ENCODE data around the gene RNU1-2. TPM values are rescaled to one million over a fixed set of nuclear protein-coding genes. Genes with fewer than 3 reads are reported as not detected.
A peak's percentile ranks its signal among the peaks of the same experiment; 100 is the strongest.
"Not testable (repeated sequence)": the region's sequence is repeated elsewhere in the genome, so short reads cannot be mapped to it uniquely, and the experiment has no call there.

RNU1-2 gene
- total RNA-seq, 2 donors from 2014 or later: 2,483 to 3,611 TPM

DNA sequence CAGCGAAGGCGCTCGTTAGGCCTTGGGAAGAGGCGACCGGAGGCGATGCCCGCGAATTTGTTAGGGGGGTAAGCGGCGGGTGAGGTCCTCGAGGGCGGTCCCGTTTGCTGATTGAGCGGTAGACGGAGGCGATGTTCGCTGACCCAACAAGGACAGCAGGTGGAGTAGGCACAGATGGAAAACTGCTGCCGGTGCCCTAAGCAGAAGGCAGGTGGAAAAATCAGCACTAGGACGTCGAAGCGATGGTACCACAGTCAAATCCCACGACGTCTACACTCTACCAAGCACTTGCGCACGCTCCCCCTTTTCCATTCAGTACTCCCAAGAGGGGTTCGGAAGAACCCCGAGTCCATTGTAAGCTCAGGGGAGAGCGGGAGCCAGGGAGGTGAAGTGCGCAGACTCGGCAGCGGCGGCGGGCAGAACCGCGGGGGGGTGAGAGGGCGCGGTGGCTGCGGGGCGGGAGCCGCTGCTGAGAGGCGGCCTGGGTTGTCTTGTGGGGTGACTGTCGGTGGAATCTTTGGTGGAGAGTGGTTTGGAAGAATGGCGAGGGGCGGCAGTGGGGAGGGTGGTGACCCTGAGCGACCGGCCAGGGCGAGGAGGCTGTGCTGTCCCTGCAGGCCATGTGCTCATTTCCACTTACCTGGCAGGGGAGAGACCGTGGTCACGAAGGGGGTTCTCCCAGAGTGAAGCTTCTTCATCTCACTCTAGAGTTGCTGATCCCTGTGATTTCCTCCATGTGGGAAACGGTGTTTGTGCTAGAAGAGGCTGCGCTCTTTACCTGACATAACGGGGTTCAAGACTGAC, 22.5 kb upstream of the RNU1-2 start:
- H3K27me3 ChIP-seq (ENCODE audit: control insufficient read depth, insufficient read depth, low read length, poor library complexity, severe bottlenecking): peaks cover 20% of the 10 kb centered on the region
- not testable (repeated sequence) for H3K9me3 ChIP-seq (ENCODE audit: control insufficient read depth, low read length); H3K36me3 ChIP-seq (ENCODE audit: control insufficient read depth, insufficient read depth, low read length); H3K27ac ChIP-seq (ENCODE audit: low read depth, low read length); H3K4me1 Mint-ChIP-seq; H3K27ac Mint-ChIP-seq; H3K4me1 ChIP-seq (ENCODE audit: control insufficient read depth, insufficient read depth, low read length); H3K9me3 Mint-ChIP-seq; H3K9ac ChIP-seq (ENCODE audit: extremely low read depth, low read length, poor library complexity, severe bottlenecking); H3K36me3 Mint-ChIP-seq (ENCODE audit: low read depth)
- WGBS, 2 experiments (ENCODE audit: insufficient coverage in 1 of 2, insufficient read length in 1 of 2): 10 to 53% methylated on average over 5 to 32 of the region's 52 CpGs
- DNase-seq: peak; percentile 86
- Mint-ChIP-seq H3K27me3 (ENCODE audit: insufficient read depth) (peaks cover 32% of the 10 kb centered on the region), H3K4me3 (peak overlapping the region; percentile 76)
- peak overlapping the region; percentile 78 for H3K4me3 ChIP-seq (ENCODE audit: low read length)

DNA sequence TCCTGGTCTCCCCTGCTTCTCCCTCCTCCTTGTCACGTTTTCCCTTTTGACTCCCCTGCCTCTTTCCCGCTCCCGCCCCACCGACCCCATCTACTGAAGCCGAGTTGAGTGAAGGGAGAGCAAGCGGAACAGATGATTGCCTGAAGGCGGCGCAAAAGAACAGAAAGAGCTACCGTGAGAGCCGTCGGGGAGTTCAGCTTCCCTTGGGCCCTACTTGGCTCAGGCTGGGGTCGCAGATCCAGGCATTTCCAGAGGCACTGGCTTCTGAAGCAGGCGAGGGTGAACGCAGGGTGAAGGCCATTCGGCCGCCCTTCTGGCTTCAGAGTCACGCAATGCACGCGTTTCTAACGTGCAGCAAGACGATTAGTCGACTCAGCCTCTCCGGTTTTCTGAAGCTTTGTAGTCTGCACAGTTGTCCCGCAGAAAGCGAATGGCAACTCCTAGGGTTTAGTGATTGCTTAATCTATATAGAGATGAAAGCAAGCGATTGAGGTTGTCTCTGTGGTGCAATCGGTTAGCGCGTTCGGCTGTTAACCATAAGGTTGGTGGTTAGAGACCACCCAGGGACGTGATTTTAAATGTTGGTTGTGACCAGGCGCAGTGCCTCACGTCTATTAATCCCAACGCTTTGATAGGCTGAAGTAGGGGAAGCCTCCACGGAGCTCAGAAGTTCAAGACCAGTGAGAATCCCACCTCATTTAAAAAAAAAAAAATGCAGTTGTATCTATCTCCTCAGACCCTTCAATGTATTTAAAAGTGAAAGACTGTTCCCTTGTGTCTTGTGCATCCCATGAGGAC, 20.6 kb upstream of the RNU1-2 start:
- not testable (repeated sequence) for DNase-seq; H3K9me3 ChIP-seq (ENCODE audit: control insufficient read depth, low read length); H3K27ac ChIP-seq (ENCODE audit: low read depth, low read length); H3K4me3 Mint-ChIP-seq; H3K36me3 ChIP-seq (ENCODE audit: control insufficient read depth, insufficient read depth, low read length); H3K4me1 Mint-ChIP-seq; H3K4me1 ChIP-seq (ENCODE audit: control insufficient read depth, insufficient read depth, low read length); H3K4me3 ChIP-seq (ENCODE audit: low read length); H3K36me3 Mint-ChIP-seq (ENCODE audit: low read depth); H3K9ac ChIP-seq (ENCODE audit: extremely low read depth, low read length, poor library complexity, severe bottlenecking); H3K27ac Mint-ChIP-seq; H3K9me3 Mint-ChIP-seq
- peaks cover 44% of the 10 kb centered on the region for H3K27me3 Mint-ChIP-seq (ENCODE audit: insufficient read depth)
- TF ChIP-seq, protein P1, sequence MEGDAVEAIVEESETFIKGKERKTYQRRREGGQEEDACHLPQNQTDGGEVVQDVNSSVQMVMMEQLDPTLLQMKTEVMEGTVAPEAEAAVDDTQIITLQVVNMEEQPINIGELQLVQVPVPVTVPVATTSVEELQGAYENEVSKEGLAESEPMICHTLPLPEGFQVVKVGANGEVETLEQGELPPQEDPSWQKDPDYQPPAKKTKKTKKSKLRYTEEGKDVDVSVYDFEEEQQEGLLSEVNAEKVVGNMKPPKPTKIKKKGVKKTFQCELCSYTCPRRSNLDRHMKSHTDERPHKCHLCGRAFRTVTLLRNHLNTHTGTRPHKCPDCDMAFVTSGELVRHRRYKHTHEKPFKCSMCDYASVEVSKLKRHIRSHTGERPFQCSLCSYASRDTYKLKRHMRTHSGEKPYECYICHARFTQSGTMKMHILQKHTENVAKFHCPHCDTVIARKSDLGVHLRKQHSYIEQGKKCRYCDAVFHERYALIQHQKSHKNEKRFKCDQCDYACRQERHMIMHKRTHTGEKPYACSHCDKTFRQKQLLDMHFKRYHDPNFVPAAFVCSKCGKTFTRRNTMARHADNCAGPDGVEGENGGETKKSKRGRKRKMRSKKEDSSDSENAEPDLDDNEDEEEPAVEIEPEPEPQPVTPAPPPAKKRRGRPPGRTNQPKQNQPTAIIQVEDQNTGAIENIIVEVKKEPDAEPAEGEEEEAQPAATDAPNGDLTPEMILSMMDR (conservative IDR thresholded peaks at IDR 0.05): peak; percentile 12
- peaks cover 20% of the 10 kb centered on the region for H3K27me3 ChIP-seq (ENCODE audit: control insufficient read depth, insufficient read depth, low read length, poor library complexity, severe bottlenecking)
- WGBS, 2 experiments (ENCODE audit: insufficient coverage in 1 of 2, insufficient read length in 1 of 2): 48 to 73% methylated on average over 8 to 22 of the region's 35 CpGs

DNA sequence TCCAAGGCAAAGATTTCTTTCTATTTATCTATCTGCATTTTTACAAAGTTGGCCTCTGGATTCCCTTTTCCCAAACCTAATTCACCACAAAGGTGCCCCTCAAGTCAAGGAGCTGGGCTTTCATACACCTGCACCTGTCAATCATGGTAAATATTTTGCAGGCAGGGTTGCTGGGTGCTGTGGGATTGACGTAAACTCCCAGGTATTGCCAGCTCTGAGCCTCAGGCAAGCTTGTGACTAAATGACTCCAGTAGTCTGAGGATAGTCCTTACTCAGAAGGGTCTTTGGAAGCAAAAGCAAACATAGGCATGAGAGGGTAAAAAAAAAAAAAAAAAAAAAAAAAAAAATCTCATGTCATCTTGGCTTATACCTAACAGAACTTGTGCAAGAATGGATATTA, 14.0 kb upstream of the RNU1-2 start:
- not testable (repeated sequence) for H3K27me3 ChIP-seq (ENCODE audit: control insufficient read depth, insufficient read depth, low read length, poor library complexity, severe bottlenecking); H3K4me3 Mint-ChIP-seq; H3K4me1 ChIP-seq (ENCODE audit: control insufficient read depth, insufficient read depth, low read length); DNase-seq; H3K36me3 ChIP-seq (ENCODE audit: control insufficient read depth, insufficient read depth, low read length); H3K9me3 ChIP-seq (ENCODE audit: control insufficient read depth, low read length); H3K4me1 Mint-ChIP-seq; H3K9ac ChIP-seq (ENCODE audit: extremely low read depth, low read length, poor library complexity, severe bottlenecking); H3K27ac ChIP-seq (ENCODE audit: low read depth, low read length); H3K36me3 Mint-ChIP-seq (ENCODE audit: low read depth); H3K4me3 ChIP-seq (ENCODE audit: low read length); H3K27ac Mint-ChIP-seq; H3K9me3 Mint-ChIP-seq
- H3K27me3 Mint-ChIP-seq (ENCODE audit: insufficient read depth): peaks cover 22% of the 10 kb centered on the region
- 97% methylated on average over 1 of the region's 1 CpG; no CpG with 5 or more reads in 1 of the 2 experiments for WGBS, 2 experiments (ENCODE audit: insufficient coverage in 1 of 2, insufficient read length in 1 of 2)

DNA sequence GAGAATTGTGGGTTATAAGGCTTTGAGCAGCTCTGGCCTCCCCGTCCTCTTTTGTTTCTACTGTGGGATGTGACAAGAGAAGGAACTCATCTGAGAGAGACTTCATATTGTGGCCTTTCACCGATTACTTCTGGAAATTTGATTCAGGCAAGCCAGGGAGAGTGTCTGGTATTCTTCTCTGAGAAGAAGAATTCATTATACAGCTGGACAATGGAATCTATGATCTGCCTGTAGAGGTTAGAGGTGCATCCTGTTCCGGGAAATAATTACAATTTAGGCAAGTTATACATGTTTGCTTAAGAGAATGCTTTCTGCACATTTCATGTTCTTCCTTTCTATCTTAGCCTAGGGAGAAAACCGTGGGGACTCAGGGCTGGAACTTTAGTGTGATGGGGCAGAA, 12.8 kb upstream of the RNU1-2 start:
- H3K27ac ChIP-seq (ENCODE audit: low read depth, low read length): peak overlapping the region; percentile 16
- H3K4me1 Mint-ChIP-seq: no peaks in the 10 kb centered on the region
- no peaks in the 10 kb centered on the region for H3K36me3 ChIP-seq (ENCODE audit: control insufficient read depth, insufficient read depth, low read length)
- WGBS, 2 experiments (ENCODE audit: insufficient coverage in 1 of 2, insufficient read length in 1 of 2): 80 to 84% methylated on average over 3 to 4 of the region's 4 CpGs
- no peak overlapping the region for H3K9ac ChIP-seq (ENCODE audit: extremely low read depth, low read length, poor library complexity, severe bottlenecking)
- no peaks in the 10 kb centered on the region for H3K36me3 Mint-ChIP-seq (ENCODE audit: low read depth)
- no peaks in the 10 kb centered on the region for H3K4me1 ChIP-seq (ENCODE audit: control insufficient read depth, insufficient read depth, low read length)
- no peak overlapping the region for H3K27ac Mint-ChIP-seq
- H3K4me3 ChIP-seq (ENCODE audit: low read length): no peak overlapping the region
- peaks cover 24% of the 10 kb centered on the region for H3K27me3 Mint-ChIP-seq (ENCODE audit: insufficient read depth)
- no peaks in the 10 kb centered on the region for H3K27me3 ChIP-seq (ENCODE audit: control insufficient read depth, insufficient read depth, low read length, poor library complexity, severe bottlenecking)
- no peaks in the 10 kb centered on the region for H3K9me3 Mint-ChIP-seq
- TF ChIP-seq, protein P1 (conservative IDR thresholded peaks at IDR 0.05): no peak
- H3K4me3 Mint-ChIP-seq: no peak overlapping the region
- no peaks in the 10 kb centered on the region for H3K9me3 ChIP-seq (ENCODE audit: control insufficient read depth, low read length)
- no peak for DNase-seq

DNA sequence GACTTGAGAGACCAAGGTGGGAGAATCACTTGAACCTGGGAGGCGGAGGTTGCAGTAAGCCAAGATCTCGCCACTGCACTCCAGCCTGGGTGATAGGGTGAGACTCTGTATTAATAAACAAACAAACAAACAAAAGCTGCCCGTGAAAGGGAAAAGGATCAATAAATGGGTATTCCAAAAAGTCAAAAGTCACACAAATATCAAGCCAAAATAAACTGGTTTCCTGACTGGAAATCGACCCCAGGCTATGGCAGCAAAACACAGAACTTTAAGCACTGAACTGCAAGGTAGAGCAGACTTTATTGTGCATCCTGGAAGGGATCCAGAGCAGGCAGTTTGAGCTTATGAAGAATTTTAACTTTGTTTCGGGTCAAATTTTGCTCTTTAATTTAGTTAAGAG, 11.3 kb upstream of the RNU1-2 start:
- not testable (repeated sequence) for H3K9me3 Mint-ChIP-seq; H3K4me1 ChIP-seq (ENCODE audit: control insufficient read depth, insufficient read depth, low read length); H3K27me3 ChIP-seq (ENCODE audit: control insufficient read depth, insufficient read depth, low read length, poor library complexity, severe bottlenecking); H3K36me3 Mint-ChIP-seq (ENCODE audit: low read depth); H3K27ac ChIP-seq (ENCODE audit: low read depth, low read length); H3K4me1 Mint-ChIP-seq; H3K4me3 ChIP-seq (ENCODE audit: low read length); H3K4me3 Mint-ChIP-seq; H3K27ac Mint-ChIP-seq; H3K9me3 ChIP-seq (ENCODE audit: control insufficient read depth, low read length); DNase-seq; H3K9ac ChIP-seq (ENCODE audit: extremely low read depth, low read length, poor library complexity, severe bottlenecking); H3K36me3 ChIP-seq (ENCODE audit: control insufficient read depth, insufficient read depth, low read length)
- WGBS, 2 experiments (ENCODE audit: insufficient coverage in 1 of 2, insufficient read length in 1 of 2): 96 to 100% methylated on average over 2 to 4 of the region's 5 CpGs
- peaks cover 17% of the 10 kb centered on the region for H3K27me3 Mint-ChIP-seq (ENCODE audit: insufficient read depth)
